Fibroblast of lung (primary cell): ENCODE results near the gene WBP2NL.

Experiments
- CTCF ChIP-seq, 2 donors: IDR thresholded peaks in 1 of 2; conservative IDR thresholded peaks in 1 of 2; 1 replicate in 1 of 2; 2 replicates in 1 of 2; pipeline ENCODE4 v1.5.1; 2011 to 2012; ENCODE audit warnings: low read length in 2 of 2, control low read depth in 1 of 2, inconsistent platforms in 1 of 2, low read depth in 1 of 2, mild to moderate bottlenecking in 1 of 2
- EZH2 ChIP-seq: IDR thresholded peaks from 2 replicates; pipeline ENCODE4 v1.5.1; 2012; ENCODE audit warnings: low read length, control low read depth, mild to moderate bottlenecking; ENCODE audit errors: missing control alignments

- no peak for TF ChIP-seq CTCF (conservative IDR thresholded peaks at IDR 0.05 in 1 of 2, IDR thresholded peaks at IDR 0.05 in 1 of 2; ENCODE audit: low read depth in 1 of 2, low read length in 2 of 2)
- TF ChIP-seq EZH2, result no peak
These were observed 74.2 kb downstream of the WBP2NL start for GRCh38 chr22:42072606-42073330.
